Measurements from ENCODE around the gene PMM1. TPM values are rescaled to one million over a fixed set of nuclear protein-coding genes. Genes with fewer than 3 reads are reported as not detected.

The PMM1 gene
- polyA plus RNA-seq, 2 of the 4 experiments (the other 2 are of a cell fraction): 23.5 to 28.7 TPM

GRCh38 chr22:41597635-41597953, 8.0 kb upstream of the PMM1 start:
- peaks cover 23% of the 10 kb centered on the region for H3K4me1 ChIP-seq
- no peak overlapping the region; the same call in 2 of the 3 replicates for H3K4me2 ChIP-seq
- H3K9me3 ChIP-seq: no peaks in the 10 kb centered on the region
- no peak for FAIRE-seq
- TF ChIP-seq HEYL (CRISPR knock-in tag; IDR thresholded peaks at IDR 0.05): no peak
- no peak for TF ChIP-seq KDM5A (IDR thresholded peaks at IDR 0.05)
- no peak for TF ChIP-seq REST (IDR thresholded peaks at IDR 0.05)
- TF ChIP-seq JUN (IDR thresholded peaks at IDR 0.05): no peak
- no peak for TF ChIP-seq E2F6 (IDR thresholded peaks at IDR 0.05; ENCODE audit: borderline replicate concordance, low read depth)
- no peak for TF ChIP-seq MAFK (IDR thresholded peaks at IDR 0.05; ENCODE audit: partially characterized antibody)
- TF ChIP-seq MAZ (IDR thresholded peaks at IDR 0.05; ENCODE audit: borderline replicate concordance, low read depth, low read length): no peak
- no peak for TF ChIP-seq MAX (IDR thresholded peaks at IDR 0.05)
- TF ChIP-seq CEBPB (IDR thresholded peaks at IDR 0.05): no peak
- no peak for TF ChIP-seq SREBF2 (IDR thresholded peaks at IDR 0.05)
- TF ChIP-seq NPAS2 (CRISPR knock-in tag; IDR thresholded peaks at IDR 0.05; ENCODE audit: borderline replicate concordance): no peak
- TF ChIP-seq NFE2L2 (conservative IDR thresholded peaks at IDR 0.05; ENCODE audit: low read length): no peak
- TF ChIP-seq EP300 (IDR thresholded peaks at IDR 0.05): no peak
- TF ChIP-seq CBX2 (IDR thresholded peaks at IDR 0.05; ENCODE audit: borderline replicate concordance, low read depth): no peak
- no peak for TF ChIP-seq GATA3 (IDR thresholded peaks at IDR 0.05; ENCODE audit: borderline replicate concordance)
- no peak for TF ChIP-seq BHLHE40 (IDR thresholded peaks at IDR 0.05; ENCODE audit: low read depth, low read length)
- no peak for TF ChIP-seq TP53 (CRISPR knock-in tag; IDR thresholded peaks at IDR 0.05)
- DNase-seq (ENCODE audit: low read depth in 1 of 2, low spot score in 1 of 2): no peak
- no peak overlapping the region for H3K4me3 ChIP-seq
- peak in 1 of 2 experiments; percentile 22; a peak in 3 of 6 replicates for ATAC-seq
- POLR2A ChIA-PET: interaction anchor here (1.7 kb wide), 1 partner anchor 8 kb away, joined by 7 read pairs; the partner anchor contains the start of gene PMM1
- CTCF ChIA-PET: interaction anchor here (0.9 to 3.9 kb wide), 29 partner anchors 9 to 193 kb away, joined by 3 to 46 read pairs (median 7); partner anchors contain the start of genes PMM1 and POLR3H
- 82% methylated on average over 2 of the region's 2 CpGs for whole genome bisulfite sequencing (ENCODE audit: missing lambda C conversion rate)
- H3K27ac ChIP-seq: peak overlapping the region in 1 of 2 experiments; percentile 58; a peak in 3 of 6 replicates

GRCh38 chr22:41596776-41597634, 7.4 kb upstream of the PMM1 start:
- FAIRE-seq: no peak
- TF ChIP-seq RAD21 (conservative IDR thresholded peaks at IDR 0.05 in 1 of 2, IDR thresholded peaks at IDR 0.05 in 1 of 2) (peak; percentile 76 to 86), CTCF (IDR thresholded peaks at IDR 0.05) (peak; percentile 68), EHMT2 (IDR thresholded peaks at IDR 0.05; ENCODE audit: low read depth) (no peak), BCL3 (IDR thresholded peaks at IDR 0.05) (no peak), ZFP36 (IDR thresholded peaks at IDR 0.05; ENCODE audit: borderline replicate concordance, partially characterized antibody) (no peak), RCOR1 (IDR thresholded peaks at IDR 0.05; ENCODE audit: low read depth, low read length) (no peak), USF2 (IDR thresholded peaks at IDR 0.05) (no peak), MAX (IDR thresholded peaks at IDR 0.05) (0 out of 2 replicates have a peak, but pooled peaks have one; percentile 25), RFX5 (IDR thresholded peaks at IDR 0.05) (no peak), SMC3 (IDR thresholded peaks at IDR 0.05) (peak; percentile 73), PHF8 (IDR thresholded peaks at IDR 0.05; ENCODE audit: borderline replicate concordance, low read depth) (no peak)

More at GRCh38 chr22:41596776-41597634, 7.4 kb upstream of the PMM1 start:
- no peaks in the 10 kb centered on the region for H3K9me3 ChIP-seq
- CTCF ChIA-PET: interaction anchor here (0.8 to 3.9 kb wide), 33 partner anchors 8 to 193 kb away, joined by 3 to 46 read pairs (median 6); partner anchors contain the start of genes CSDC2, DESI1, PMM1 and POLR3H
- DNase-seq (ENCODE audit: low read depth in 1 of 2, low spot score in 1 of 2) (peak; percentile 60 to 61), ATAC-seq (peak; percentile 89 to 95)
- peaks cover 23% of the 10 kb centered on the region for H3K4me1 ChIP-seq
- WGBS (ENCODE audit: missing lambda C conversion rate): 21% methylated on average over 9 of the region's 13 CpGs
- H3K27ac ChIP-seq: peak overlapping the region in 1 of 2 experiments; percentile 58; a peak in 3 of 6 replicates
- no peak overlapping the region; the same call in 2 of the 3 replicates for H3K4me2 ChIP-seq
- POLR2A ChIA-PET: interaction anchor here (0.6 to 1.7 kb wide), 2 partner anchors 7 to 59 kb away, joined by 6 to 7 read pairs; partner anchors contain the start of gene PMM1
- H3K4me3 ChIP-seq: no peak overlapping the region
